ENCODE measurements around the gene NRTN. TPM values are rescaled to one million over a fixed set of nuclear protein-coding genes. Genes with fewer than 3 reads are reported as not detected.

Gene NRTN
- total and polyA plus RNA-seq, 2 of the 4 experiments (the other 2 are of a cell fraction) = 0.17 to 0.18 TPM

GRCh38 chr19:5829567-5830310 is 24.9 kb downstream of the NRTN start:
- H3K18ac ChIP-seq (ENCODE audit: low read depth, low read length) = no peak overlapping the region
- H2AFZ ChIP-seq (replicated peaks; ENCODE audit: low read length, poor library complexity) = peak overlapping the region; percentile 21
- H3K4ac ChIP-seq (ENCODE audit: low read depth, low read length) = peak overlapping the region; percentile 43; the same call in 1 of the 2 replicates
- WGBS, 2 experiments (ENCODE audit: extremely low coverage in 2 of 2, insufficient read length in 1 of 2) = 29% methylated on average over 8 of the region's 34 CpGs; no CpG with 5 or more reads in 1 of the 2 experiments
- in situ Hi-C loops (cut with MboI; ENCODE audit: low sequenced_read_pairs) (no loop called here), intact Hi-C loops (cut with micrococcal nuclease) (loop anchor here (5.0 kb wide), 1 partner anchor 63 kb away; no protein-coding TSS in a partner anchor), dilution Hi-C loops (cut with HindIII; ENCODE audit: low sequenced_read_pairs, unreplicated experiment) (no loop called here)
- H2BK5ac ChIP-seq (ENCODE audit: low read depth, low read length, poor library complexity, severe bottlenecking) = no peak overlapping the region
- no peak overlapping the region for H3K9ac ChIP-seq (ENCODE audit: low read depth, low read length)
- no peaks in the 10 kb centered on the region for H4K20me1 ChIP-seq (ENCODE audit: insufficient read depth, low read length)
- H3K4me3 ChIP-seq (ENCODE audit: insufficient read depth, low read depth, low read length) = no peak overlapping the region
- no peak overlapping the region for H3K4me2 ChIP-seq (ENCODE audit: low read depth, low read length)
- H3K9me3 ChIP-seq (ENCODE audit: control insufficient read depth, insufficient read depth, low read length) = no peaks in the 10 kb centered on the region
- H2BK15ac ChIP-seq (ENCODE audit: low read depth, low read length) = no peak overlapping the region
- TF ChIP-seq, protein P1, sequence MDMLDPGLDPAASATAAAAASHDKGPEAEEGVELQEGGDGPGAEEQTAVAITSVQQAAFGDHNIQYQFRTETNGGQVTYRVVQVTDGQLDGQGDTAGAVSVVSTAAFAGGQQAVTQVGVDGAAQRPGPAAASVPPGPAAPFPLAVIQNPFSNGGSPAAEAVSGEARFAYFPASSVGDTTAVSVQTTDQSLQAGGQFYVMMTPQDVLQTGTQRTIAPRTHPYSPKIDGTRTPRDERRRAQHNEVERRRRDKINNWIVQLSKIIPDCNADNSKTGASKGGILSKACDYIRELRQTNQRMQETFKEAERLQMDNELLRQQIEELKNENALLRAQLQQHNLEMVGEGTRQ (IDR thresholded peaks at IDR 0.05; ENCODE audit: low read depth, low read length) = no peak
- TF ChIP-seq NFE2L2 (IDR thresholded peaks at IDR 0.05; ENCODE audit: low read depth, low read length) (no peak), POLR2A (IDR thresholded peaks at IDR 0.05; ENCODE audit: low read depth, low read length) (no peak), RCOR1 (IDR thresholded peaks at IDR 0.05; ENCODE audit: insufficient replicate concordance, low read length) (no peak), CEBPB (IDR thresholded peaks at IDR 0.05; ENCODE audit: low read depth, low read length) (no peak), MXI1 (IDR thresholded peaks at IDR 0.05; ENCODE audit: borderline replicate concordance, low read depth, low read length) (no peak), MAZ (IDR thresholded peaks at IDR 0.05; ENCODE audit: borderline replicate concordance, low read depth, low read length) (no peak), CHD1 (IDR thresholded peaks at IDR 0.05; ENCODE audit: low read depth, low read length) (no peak), RAD21 (IDR thresholded peaks at IDR 0.05; ENCODE audit: low read length) (no peak), FOS (IDR thresholded peaks at IDR 0.05; ENCODE audit: low read depth, low read length) (no peak), ELK1 (IDR thresholded peaks at IDR 0.05; ENCODE audit: borderline replicate concordance, low read depth, low read length) (no peak), SMC3 (IDR thresholded peaks at IDR 0.05; ENCODE audit: low read depth, low read length) (no peak), MAFK (IDR thresholded peaks at IDR 0.05; ENCODE audit: low read depth, low read length) (no peak)
- TF ChIP-seq, protein P2, sequence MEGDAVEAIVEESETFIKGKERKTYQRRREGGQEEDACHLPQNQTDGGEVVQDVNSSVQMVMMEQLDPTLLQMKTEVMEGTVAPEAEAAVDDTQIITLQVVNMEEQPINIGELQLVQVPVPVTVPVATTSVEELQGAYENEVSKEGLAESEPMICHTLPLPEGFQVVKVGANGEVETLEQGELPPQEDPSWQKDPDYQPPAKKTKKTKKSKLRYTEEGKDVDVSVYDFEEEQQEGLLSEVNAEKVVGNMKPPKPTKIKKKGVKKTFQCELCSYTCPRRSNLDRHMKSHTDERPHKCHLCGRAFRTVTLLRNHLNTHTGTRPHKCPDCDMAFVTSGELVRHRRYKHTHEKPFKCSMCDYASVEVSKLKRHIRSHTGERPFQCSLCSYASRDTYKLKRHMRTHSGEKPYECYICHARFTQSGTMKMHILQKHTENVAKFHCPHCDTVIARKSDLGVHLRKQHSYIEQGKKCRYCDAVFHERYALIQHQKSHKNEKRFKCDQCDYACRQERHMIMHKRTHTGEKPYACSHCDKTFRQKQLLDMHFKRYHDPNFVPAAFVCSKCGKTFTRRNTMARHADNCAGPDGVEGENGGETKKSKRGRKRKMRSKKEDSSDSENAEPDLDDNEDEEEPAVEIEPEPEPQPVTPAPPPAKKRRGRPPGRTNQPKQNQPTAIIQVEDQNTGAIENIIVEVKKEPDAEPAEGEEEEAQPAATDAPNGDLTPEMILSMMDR (conservative IDR thresholded peaks at IDR 0.05; ENCODE audit: low read depth, low read length) = no peak
- H4K8ac ChIP-seq (ENCODE audit: low read depth in 2 of 2, low read length in 2 of 2) = peak overlapping the region in 1 of 2 experiments; percentile 99; a peak in 1 of 4 replicates
- H2AK9ac ChIP-seq (replicated peaks; ENCODE audit: low read depth, low read length, poor library complexity) = no peak overlapping the region
- peaks cover 4% of the 10 kb centered on the region; the same call in 1 of the 2 replicates for H3K9me1 ChIP-seq (ENCODE audit: insufficient read depth, low read length)
- H4K91ac ChIP-seq (ENCODE audit: insufficient read depth, low read depth, low read length) = no peak overlapping the region
- no peak overlapping the region for H4K5ac ChIP-seq (ENCODE audit: low read depth, low read length)
- H3K79me1 ChIP-seq (ENCODE audit: low read depth in 1 of 2, low read length in 2 of 2) = peaks cover 0 to 6% of the 10 kb centered on the region in 2 experiments; a peak in 2 of 4 replicates
- no peak overlapping the region for H3K27ac ChIP-seq (ENCODE audit: insufficient read depth, low read length)
- 0 out of 2 replicates have a peak overlapping the region, but pooled peaks have one; percentile 15 for H2BK120ac ChIP-seq (ENCODE audit: low read depth, low read length)
- no TSS peak for BruUV-seq (replicated peaks)
- H3K36me3 ChIP-seq (ENCODE audit: control insufficient read depth, insufficient read depth, low read length) = no peaks in the 10 kb centered on the region
- H3K4me1 ChIP-seq (ENCODE audit: control insufficient read depth, insufficient read depth, low read length) = peaks cover 9% of the 10 kb centered on the region
- H3K23ac ChIP-seq (ENCODE audit: low read depth, low read length) = peak overlapping the region; percentile 82; the same call in 1 of the 2 replicates
- H2BK20ac ChIP-seq (ENCODE audit: low read depth, low read length) = no peak overlapping the region
- DNase-seq (no peak), ATAC-seq (ENCODE audit: low read depth) (no peak)
- H2AK5ac ChIP-seq (ENCODE audit: low read depth, low read length) = peak overlapping the region; percentile 16; the same call in 1 of the 2 replicates
- no peak overlapping the region for H3K56ac ChIP-seq (ENCODE audit: extremely low read depth, insufficient read depth, low read length)
- ChIA-PET POLR2A (ENCODE audit: unreplicated experiment) (interaction anchor here (0.6 kb wide), 1 partner anchor 108 kb away, joined by 4 read pairs; no protein-coding TSS in a partner anchor), CTCF (no interaction called here)
- H3K27me3 ChIP-seq (ENCODE audit: control insufficient read depth, insufficient read depth, low read length) = peaks cover 3% of the 10 kb centered on the region; the same call in 1 of the 2 replicates
- H3K14ac ChIP-seq (replicated peaks; ENCODE audit: low read depth, low read length) = no peak overlapping the region

Measured in IMR-90 (cell line).